ENCODE results near the gene PLEKHN1.

Gene PLEKHN1

DNA sequence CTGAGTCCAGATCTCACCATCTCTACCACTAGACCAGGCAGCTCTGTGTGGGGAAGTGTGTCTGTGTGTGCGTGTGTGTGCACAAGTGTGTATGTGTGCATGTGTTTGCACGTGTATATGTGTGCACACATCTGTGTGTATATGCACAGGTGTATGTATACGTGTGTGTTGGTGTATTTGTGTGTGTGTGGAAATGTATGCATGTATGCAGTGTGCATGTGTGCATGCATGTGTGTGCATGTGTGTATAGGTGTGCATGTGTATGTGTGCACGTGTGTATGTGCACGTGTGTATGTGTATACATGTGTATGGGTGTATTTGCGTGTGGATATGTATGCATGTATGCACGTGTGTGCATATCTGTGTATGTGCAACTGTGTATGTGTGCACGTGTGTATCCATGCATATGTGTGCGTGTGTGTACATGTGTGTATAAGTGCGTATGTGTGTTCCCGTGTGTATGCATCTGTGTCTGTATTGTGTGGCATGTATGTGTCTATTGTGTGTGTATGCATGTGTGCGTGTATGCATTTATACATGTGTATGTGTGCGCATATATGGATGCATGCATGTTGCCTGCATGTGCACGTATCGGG, 3.1 kb downstream of the PLEKHN1 start:
- TF ChIP-seq POU2F2 (IDR thresholded peaks at IDR 0.05; ENCODE audit: low read depth, low read length) = no peak
- no peak for TF ChIP-seq POLR2AphosphoS5 (IDR thresholded peaks at IDR 0.05; ENCODE audit: low read depth, low read length)
- FAIRE-seq (peak; percentile 81), DNase-seq (ENCODE audit: insufficient read length, low spot score) (no peak)

DNA sequence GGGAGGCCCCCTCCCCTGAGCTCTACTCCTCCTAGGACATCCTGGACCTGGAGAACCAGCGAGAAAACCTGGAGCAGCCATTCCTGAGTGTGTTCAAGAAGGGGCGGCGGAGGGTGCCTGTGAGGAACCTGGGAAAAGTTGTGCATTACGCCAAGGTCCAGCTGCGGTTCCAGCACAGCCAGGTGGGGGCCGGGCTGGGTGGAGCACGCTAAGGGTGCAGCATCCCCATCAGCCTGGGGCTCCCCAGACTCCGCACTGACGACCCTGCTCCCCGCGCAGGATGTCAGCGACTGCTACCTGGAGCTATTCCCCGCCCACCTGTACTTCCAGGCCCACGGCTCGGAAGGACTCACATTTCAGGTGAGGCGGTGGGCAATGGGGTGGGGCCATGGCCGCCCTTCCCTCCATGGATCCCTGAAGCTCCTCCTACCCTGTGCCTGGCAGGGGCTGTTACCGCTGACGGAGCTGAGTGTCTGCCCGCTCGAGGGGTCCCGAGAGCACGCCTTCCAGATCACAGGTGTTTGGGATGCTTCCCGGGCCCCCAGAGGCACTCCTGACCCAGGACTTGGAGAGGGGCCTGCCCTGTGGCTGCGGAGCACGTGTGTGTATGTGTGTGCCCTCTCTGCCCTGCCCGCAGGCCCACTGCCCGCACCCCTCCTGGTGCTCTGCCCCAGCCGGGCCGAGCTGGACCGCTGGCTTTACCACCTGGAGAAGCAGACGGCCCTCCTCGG, 4.1 kb downstream of the PLEKHN1 start:
- FAIRE-seq (no peak), DNase-seq (ENCODE audit: insufficient read length, low spot score) (no peak)
- TF ChIP-seq POU2F2 (IDR thresholded peaks at IDR 0.05; ENCODE audit: low read depth, low read length) (no peak), PAX5 (IDR thresholded peaks at IDR 0.05; ENCODE audit: insufficient read depth, low read length, severe bottlenecking) (no peak), SPI1 (IDR thresholded peaks at IDR 0.05; ENCODE audit: low read depth, low read length) (no peak), TAF1 (IDR thresholded peaks at IDR 0.05; ENCODE audit: low read depth, low read length) (no peak), POLR2AphosphoS5 (IDR thresholded peaks at IDR 0.05; ENCODE audit: low read depth, low read length) (no peak), POLR2A (IDR thresholded peaks at IDR 0.05; ENCODE audit: low read depth, low read length) (no peak)

- TF ChIP-seq POU2F2 (IDR thresholded peaks at IDR 0.05; ENCODE audit: low read depth, low read length) = no peak
- no peak for TF ChIP-seq PAX5 (IDR thresholded peaks at IDR 0.05; ENCODE audit: insufficient read depth, low read length, severe bottlenecking)
- no peak for TF ChIP-seq SPI1 (IDR thresholded peaks at IDR 0.05; ENCODE audit: low read depth, low read length)
- TF ChIP-seq TAF1 (IDR thresholded peaks at IDR 0.05; ENCODE audit: low read depth, low read length) = no peak
- TF ChIP-seq POLR2AphosphoS5 (IDR thresholded peaks at IDR 0.05; ENCODE audit: low read depth, low read length) = no peak
- no peak for TF ChIP-seq POLR2A (IDR thresholded peaks at IDR 0.05; ENCODE audit: low read depth, low read length)
- DNase-seq (ENCODE audit: insufficient read length, low spot score) (no peak), FAIRE-seq (no peak)
These were observed 4.9 kb downstream of the PLEKHN1 start for GRCh38 chr1:970973-971730.

DNA sequence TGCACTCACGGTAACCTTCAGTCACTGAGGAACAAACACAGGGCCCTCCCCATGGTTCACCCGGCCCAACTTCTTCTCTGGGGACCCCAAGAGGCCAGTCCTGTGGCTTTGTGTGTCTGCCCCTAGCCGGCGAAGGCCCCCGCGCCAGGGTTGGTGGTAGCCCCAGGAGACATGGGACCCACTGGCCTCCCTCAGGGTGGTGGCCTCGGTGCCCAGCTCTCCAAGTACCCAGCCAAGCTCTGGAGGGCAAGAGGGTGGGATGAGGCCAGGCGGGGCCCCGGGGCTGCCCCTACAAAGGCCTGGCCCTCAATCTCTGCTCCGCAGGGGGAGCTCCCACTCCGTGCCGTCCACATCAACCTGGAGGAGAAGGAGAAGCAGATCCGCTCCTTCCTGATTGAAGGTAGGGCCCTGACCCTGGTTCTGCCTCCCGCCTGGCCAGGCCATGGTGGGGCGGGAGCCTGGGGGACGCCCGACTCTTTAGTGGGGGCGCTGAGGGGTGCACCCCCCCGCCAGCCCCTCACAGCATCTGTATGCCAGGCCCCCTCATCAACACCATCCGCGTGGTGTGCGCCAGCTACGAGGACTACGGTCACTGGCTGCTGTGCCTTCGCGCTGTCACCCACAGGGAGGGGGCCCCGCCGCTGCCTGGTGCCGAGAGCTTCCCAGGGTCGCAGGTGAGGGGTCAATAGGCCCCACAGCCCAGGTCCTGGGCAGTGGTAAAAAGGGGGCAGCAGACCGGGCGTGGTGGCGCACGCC, 5.6 kb downstream of the PLEKHN1 start:
- no peak for DNase-seq (ENCODE audit: insufficient read length, low spot score)
- FAIRE-seq = no peak
- TF ChIP-seq POLR2AphosphoS5 (IDR thresholded peaks at IDR 0.05; ENCODE audit: low read depth, low read length) = no peak
- no peak for TF ChIP-seq POLR2A (IDR thresholded peaks at IDR 0.05; ENCODE audit: low read depth, low read length)
- TF ChIP-seq POU2F2 (IDR thresholded peaks at IDR 0.05; ENCODE audit: low read depth, low read length) = no peak
- TF ChIP-seq PAX5 (IDR thresholded peaks at IDR 0.05; ENCODE audit: insufficient read depth, low read length, severe bottlenecking) = no peak
- TF ChIP-seq TAF1 (IDR thresholded peaks at IDR 0.05; ENCODE audit: low read depth, low read length) = no peak
- no peak for TF ChIP-seq SPI1 (IDR thresholded peaks at IDR 0.05; ENCODE audit: low read depth, low read length)

- TF ChIP-seq SPI1 (IDR thresholded peaks at IDR 0.05; ENCODE audit: low read depth, low read length) (no peak), TAF1 (IDR thresholded peaks at IDR 0.05; ENCODE audit: low read depth, low read length) (no peak)
- FAIRE-seq (no peak), DNase-seq (ENCODE audit: insufficient read length, low spot score) (no peak)
These were observed 6.6 kb downstream of the PLEKHN1 start for GRCh38 chr1:972726-973458.

GRCh38 chr1:973459-974292, 7.4 kb downstream of the PLEKHN1 start:
- DNase-seq (ENCODE audit: insufficient read length, low spot score) = no peak

DNA sequence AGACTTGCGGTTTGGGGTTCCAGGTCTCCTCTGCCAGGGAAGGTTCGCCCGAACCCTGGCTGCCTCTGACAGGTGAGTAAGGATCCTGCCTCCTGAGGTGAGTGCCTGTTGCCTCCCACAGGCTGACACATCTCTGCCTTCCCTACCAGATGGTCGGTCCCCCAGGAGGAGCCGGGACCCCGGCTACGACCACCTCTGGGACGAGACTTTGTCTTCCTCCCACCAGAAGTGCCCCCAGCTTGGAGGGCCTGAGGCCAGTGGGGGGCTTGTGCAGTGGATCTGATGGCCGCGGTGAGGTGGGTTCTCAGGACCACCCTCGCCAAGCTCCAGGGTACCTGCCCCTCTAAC, 8.0 kb downstream of the PLEKHN1 start:
- TF ChIP-seq PAX5 (IDR thresholded peaks at IDR 0.05; ENCODE audit: insufficient read depth, low read length, severe bottlenecking) (no peak), POU2F2 (IDR thresholded peaks at IDR 0.05; ENCODE audit: low read depth, low read length) (no peak), POLR2AphosphoS5 (IDR thresholded peaks at IDR 0.05; ENCODE audit: low read depth, low read length) (no peak), POLR2A (IDR thresholded peaks at IDR 0.05; ENCODE audit: low read depth, low read length) (no peak), TAF1 (IDR thresholded peaks at IDR 0.05; ENCODE audit: low read depth, low read length) (no peak), SPI1 (IDR thresholded peaks at IDR 0.05; ENCODE audit: low read depth, low read length) (no peak)
- no peak for FAIRE-seq

More at GRCh38 chr1:973459-974292, 7.4 kb downstream of the PLEKHN1 start:
- TF ChIP-seq SPI1 (IDR thresholded peaks at IDR 0.05; ENCODE audit: low read depth, low read length) = no peak
- TF ChIP-seq POLR2A (IDR thresholded peaks at IDR 0.05; ENCODE audit: low read depth, low read length) = no peak
- no peak for TF ChIP-seq POLR2AphosphoS5 (IDR thresholded peaks at IDR 0.05; ENCODE audit: low read depth, low read length)
- TF ChIP-seq TAF1 (IDR thresholded peaks at IDR 0.05; ENCODE audit: low read depth, low read length) = no peak
- TF ChIP-seq POU2F2 (IDR thresholded peaks at IDR 0.05; ENCODE audit: low read depth, low read length) = no peak
- no peak for TF ChIP-seq PAX5 (IDR thresholded peaks at IDR 0.05; ENCODE audit: insufficient read depth, low read length, severe bottlenecking)
- FAIRE-seq = no peak

DNA sequence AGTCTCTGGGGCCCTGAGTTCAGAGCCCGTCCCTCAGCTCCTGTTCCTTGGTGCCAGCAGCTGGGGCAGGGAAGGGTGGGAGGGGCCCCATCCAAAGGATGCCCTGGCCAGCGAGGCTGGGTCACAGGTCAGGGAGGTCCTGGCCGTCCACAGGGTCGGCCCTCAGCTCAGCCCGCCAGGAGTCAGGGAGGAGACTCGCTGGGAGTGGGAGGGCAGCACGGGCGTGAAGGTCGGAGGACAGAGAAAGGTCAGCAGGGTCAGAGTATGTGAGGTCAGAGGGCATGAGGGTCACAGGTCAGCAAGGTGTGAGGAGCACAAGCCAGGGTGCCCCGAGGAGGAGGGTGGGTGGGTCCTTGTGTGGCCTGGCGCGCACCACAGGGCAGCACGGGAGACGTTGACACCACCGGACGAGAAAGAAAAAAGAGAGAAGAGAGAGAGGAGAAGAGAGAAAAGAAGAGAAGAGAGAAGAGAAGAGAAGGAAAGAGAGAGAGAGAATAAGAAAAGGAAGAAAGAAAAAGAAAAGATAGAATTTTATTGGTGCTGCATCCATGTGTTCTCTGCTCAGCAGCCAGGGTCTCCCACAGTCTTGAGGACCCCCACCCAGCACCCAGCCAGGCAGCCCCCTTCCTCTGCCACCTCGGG, 8.5 kb downstream of the PLEKHN1 start:
- TF ChIP-seq POU2F2 (IDR thresholded peaks at IDR 0.05; ENCODE audit: low read depth, low read length) = no peak
- TF ChIP-seq TAF1 (IDR thresholded peaks at IDR 0.05; ENCODE audit: low read depth, low read length) = no peak
- TF ChIP-seq POLR2A (IDR thresholded peaks at IDR 0.05; ENCODE audit: low read depth, low read length) = no peak
- TF ChIP-seq POLR2AphosphoS5 (IDR thresholded peaks at IDR 0.05; ENCODE audit: low read depth, low read length) = no peak
- TF ChIP-seq PAX5 (IDR thresholded peaks at IDR 0.05; ENCODE audit: insufficient read depth, low read length, severe bottlenecking) = no peak
- no peak for TF ChIP-seq SPI1 (IDR thresholded peaks at IDR 0.05; ENCODE audit: low read depth, low read length)
- DNase-seq (ENCODE audit: insufficient read length, low spot score) (no peak), FAIRE-seq (no peak)

More for the DNA sequence above, 8.0 kb downstream of the PLEKHN1 start:
- no peak for DNase-seq (ENCODE audit: insufficient read length, low spot score)
